ENCODE measurements around the gene CCDC187.

Gene CCDC187

DNA sequence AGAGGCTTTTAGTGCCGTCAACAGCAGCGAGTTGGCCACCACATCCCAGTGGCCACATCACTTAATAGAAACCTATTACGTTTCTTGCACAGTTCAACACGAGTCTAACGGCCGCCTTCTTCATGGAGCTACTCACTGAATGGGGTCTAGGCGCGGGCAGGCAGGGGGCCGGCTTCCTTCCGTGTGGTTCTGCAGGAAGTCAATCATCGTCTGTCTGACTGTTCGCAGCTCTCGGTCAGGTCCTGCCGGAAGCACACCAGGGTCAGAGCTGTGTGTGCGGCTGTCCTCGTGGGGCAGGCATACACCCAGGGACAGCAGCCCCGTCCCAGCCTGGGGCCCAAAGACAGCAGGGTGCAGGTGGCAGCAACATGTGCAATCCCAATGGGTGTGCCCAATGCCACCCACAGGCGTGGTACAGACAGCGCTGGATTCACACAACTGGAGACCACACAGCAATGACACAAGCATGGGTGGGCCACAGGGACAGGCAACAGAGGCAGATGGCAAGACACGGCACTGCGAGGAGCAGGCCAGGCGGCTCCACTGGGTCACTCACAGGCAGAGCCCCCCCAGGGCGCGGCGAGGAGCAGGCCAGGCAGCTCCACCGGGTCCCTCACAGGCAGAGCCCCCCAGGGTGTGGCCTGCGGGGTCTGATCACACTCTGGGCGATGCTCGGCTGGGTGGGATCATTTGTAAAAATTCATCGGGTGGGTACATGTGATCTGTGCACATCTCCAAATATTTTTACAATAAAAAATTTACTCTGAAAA lies 79.8 kb downstream of the CCDC187 start:
- no peak for DNase-seq (ENCODE audit: low read depth)

DNA sequence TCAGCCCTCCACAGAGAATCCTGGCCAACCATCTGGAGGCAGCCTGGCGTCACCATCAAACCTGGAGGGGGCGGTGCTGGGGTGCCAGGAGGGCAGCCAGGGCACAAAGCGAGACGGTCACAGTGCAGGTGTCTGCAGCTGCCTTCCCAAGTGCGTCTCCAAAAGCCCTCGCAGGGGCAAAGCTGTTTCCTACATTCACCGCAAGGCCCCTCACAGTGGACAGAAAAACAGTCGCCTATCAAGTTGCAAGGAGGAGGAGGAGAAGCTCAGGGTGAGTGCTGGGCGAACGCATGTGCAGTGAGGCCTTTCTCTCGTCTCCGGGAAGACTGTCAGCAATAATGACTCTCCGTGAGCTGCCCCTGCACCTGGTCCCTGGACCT lies 81.0 kb downstream of the CCDC187 start:
- DNase-seq (ENCODE audit: low read depth) = no peak

GRCh38 chr9:136222166-136222905 lies 81.6 kb downstream of the CCDC187 start:
- no peak for DNase-seq (ENCODE audit: low read depth)

GRCh38 chr9:136220017-136220729 lies 83.7 kb downstream of the CCDC187 start:
- DNase-seq (ENCODE audit: low read depth) = no peak

DNA sequence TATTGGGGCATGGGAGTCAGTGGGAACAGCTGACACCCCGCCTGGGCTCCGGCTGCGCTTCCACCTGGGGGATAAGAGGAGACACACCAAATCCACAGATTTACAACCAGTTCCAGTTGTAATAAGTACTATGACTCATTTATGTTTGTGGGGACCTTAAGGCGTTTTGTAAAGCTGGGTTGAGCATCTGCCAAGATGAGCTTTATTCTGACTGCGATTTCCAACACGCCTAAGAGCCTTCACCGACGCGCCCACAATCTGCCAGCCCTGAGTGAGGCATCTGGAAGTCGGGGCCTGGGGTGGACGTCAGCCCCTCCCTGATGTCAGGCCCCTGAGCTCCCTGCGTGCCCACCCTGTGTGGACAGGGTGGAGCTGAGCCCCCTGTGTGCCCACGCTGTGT lies 84.6 kb downstream of the CCDC187 start:
- DNase-seq (ENCODE audit: low read depth) = no peak

GRCh38 chr9:136218673-136219072 lies 85.2 kb downstream of the CCDC187 start:
- no peak for DNase-seq (ENCODE audit: low read depth)

DNA sequence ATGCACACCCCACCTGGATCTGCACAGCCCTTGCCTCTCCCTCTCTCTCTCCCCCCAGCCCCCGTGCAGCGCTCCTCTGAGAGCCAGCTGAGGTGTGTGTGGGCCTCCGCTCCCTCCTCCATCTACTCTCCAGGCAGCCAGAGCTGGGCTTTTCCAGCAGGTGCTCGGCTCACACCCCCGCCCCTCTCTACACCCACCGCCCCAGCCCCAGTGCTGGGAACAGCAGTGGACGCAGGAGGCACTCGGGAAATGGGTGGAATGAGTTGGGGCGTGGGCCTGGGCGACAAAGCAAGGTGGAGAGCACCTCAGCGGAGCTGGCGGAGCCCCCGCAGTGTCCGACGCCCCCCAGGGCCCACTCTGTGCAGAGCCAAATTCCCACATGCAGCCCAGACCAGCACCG lies 85.6 kb downstream of the CCDC187 start:
- no peak for DNase-seq (ENCODE audit: low read depth)

GRCh38 chr9:136216541-136217244 lies 87.2 kb downstream of the CCDC187 start:
- no peak for DNase-seq (ENCODE audit: low read depth)

GRCh38 chr9:136213733-136214132 lies 90.2 kb downstream of the CCDC187 start:
- no peak for DNase-seq (ENCODE audit: low read depth)

- no peak for DNase-seq (ENCODE audit: low read depth)
Measured at GRCh38 chr9:136212345-136212950, 91.4 kb downstream of the CCDC187 start.

GRCh38 chr9:136211441-136212344 lies 92.2 kb downstream of the CCDC187 start:
- DNase-seq (ENCODE audit: low read depth) = no peak

GRCh38 chr9:136211006-136211405 lies 92.9 kb downstream of the CCDC187 start:
- DNase-seq (ENCODE audit: low read depth) = no peak

DNA sequence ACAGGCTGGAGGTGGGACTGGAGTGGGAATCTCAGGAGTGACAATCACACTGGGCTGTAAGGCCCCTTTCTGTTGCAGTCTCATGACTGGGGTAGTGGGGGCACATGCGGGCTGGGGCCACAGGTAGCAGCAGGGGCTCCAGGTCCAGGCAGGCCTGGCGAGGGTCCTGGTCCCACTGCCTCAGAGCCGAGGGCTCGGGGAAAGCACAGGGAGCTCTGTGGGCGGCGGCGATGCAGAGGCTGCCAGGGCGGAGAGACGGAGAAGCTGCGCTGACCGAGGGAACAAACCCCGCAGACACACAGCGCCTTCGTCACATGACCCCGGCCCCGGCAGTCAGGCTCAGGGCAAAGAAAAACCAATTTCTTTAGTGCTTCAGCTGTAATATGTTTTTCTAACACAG lies 93.6 kb downstream of the CCDC187 start:
- no peak for DNase-seq (ENCODE audit: low read depth)

GRCh38 chr9:136209786-136210185 lies 94.1 kb downstream of the CCDC187 start:
- no peak for DNase-seq (ENCODE audit: low read depth)

DNA sequence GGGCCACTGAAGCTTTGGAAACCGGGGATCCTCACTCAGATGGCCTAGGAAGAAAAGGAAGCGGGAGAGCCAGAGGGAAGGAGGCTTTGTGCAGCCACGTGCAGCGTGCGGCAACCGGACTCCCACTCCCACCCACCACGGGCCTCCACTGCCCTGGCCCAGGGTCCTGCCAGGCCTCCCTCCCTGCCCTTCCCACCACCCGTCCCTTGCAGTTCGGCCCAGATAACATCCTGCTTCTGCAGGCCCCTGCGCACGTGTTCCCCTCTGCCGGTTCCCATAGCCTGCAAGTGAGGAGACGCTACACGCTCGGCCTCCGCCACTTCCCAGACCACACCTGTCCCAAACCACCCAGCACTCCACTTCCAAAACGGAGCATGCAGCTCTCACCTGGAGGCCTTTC lies 94.7 kb downstream of the CCDC187 start:
- no peak for DNase-seq (ENCODE audit: low read depth)

DNA sequence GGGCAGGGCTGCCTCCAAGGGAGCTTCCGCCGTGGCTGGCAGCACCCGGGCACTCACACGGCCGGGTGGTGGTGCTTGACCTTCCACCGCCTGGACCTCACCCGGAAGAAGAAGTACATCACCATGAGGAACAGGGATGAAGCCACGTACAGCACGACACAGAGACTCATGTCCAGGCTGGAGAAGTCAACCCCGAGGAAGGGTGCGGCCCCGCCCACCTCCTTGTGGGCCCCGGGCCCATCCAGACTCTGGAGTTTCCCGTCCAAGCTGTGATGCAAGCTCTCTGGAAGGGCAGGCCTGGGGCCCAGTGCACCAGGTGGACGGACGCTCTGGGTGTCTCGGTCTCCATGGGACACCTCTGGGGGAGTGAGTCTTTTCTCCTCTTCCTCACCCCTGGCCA lies 95.2 kb downstream of the CCDC187 start:
- DNase-seq (ENCODE audit: low read depth) = no peak

DNA sequence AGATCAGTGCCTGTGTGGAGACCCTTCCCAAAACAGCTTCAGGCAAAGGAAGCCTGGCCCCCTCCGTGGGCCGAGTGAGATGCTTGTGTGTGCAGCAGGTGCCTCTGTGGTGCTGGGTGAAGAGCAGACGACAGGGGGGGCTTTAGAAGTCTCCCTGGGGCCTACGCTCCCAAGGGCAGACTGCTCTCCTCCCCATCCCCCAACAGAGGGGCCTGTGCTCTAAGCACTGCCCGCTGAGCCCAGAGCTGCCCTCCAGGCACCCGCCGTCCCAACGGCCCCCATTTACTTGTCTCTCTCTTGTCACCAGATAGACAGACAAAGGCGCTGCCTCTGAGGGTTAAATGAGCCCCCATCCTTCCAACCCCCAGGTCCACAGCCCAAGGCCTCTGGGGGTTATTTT lies 96.3 kb downstream of the CCDC187 start:
- DNase-seq (ENCODE audit: low read depth) = no peak

GRCh38 chr9:136206602-136207275 lies 97.2 kb downstream of the CCDC187 start:
- no peak for DNase-seq (ENCODE audit: low read depth)

DNA sequence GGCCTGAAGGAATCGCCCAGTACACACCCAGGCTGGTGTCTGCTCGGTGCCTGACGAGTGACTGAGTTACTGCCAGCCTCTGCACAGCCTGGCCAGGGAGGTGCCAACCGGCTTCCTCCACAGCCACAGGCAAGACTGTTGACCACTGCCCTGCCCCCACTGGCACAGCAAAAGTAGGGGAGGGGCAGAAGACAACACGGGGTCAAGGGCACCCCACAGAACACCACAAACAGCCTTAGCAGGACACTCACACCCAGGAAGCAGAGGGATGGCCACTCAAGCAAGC lies 98.2 kb downstream of the CCDC187 start:
- DNase-seq (ENCODE audit: low read depth) = no peak

All from GM04504 (cell line).